Hematopoietic multipotent progenitor cell treated with erythropoietin and hydrocortisone succinate and interleukin-3 and kit ligand, for 17 days (in vitro differentiated cells): Measurements from ENCODE around the gene TM4SF1.

Source experiments
- DNase-seq: peaks from one replicate; pipeline ENCODE4 v3.0.0-alpha.2; 2015; ENCODE audit warnings: low spot score

TM4SF1 gene

DNA sequence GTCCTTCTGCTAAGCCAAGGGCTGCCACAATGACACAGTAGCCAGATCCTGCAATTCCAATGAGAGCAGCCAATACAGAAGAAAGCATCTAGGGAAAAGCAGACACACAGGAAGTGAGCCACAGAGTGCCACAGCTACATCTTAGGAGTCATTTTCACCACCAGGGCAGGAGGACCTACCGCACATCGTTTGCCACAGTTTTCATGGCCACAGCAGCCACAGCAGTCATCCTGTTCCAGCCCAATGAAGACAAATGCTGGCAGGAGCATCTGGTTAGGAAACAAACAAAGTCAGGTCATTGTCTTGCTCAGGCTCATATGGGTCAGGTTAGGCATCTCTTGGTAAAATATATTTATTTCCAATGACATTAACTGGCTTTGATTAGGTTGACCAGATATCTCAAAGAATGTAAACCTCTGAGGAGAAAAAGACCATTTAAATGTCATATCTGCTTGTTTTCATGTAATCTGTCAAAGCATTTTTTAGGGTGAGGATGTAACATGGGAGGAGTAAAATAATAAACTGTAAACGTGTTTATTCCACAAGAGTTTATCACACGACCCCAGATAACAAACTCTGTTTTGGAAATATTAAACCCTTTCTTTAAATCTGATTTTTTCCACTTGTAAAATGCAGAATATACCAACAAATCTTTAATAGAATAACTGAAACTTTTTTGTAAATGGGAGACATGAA, 1.8 kb downstream of the TM4SF1 start:
- no peak for DNase-seq

DNA sequence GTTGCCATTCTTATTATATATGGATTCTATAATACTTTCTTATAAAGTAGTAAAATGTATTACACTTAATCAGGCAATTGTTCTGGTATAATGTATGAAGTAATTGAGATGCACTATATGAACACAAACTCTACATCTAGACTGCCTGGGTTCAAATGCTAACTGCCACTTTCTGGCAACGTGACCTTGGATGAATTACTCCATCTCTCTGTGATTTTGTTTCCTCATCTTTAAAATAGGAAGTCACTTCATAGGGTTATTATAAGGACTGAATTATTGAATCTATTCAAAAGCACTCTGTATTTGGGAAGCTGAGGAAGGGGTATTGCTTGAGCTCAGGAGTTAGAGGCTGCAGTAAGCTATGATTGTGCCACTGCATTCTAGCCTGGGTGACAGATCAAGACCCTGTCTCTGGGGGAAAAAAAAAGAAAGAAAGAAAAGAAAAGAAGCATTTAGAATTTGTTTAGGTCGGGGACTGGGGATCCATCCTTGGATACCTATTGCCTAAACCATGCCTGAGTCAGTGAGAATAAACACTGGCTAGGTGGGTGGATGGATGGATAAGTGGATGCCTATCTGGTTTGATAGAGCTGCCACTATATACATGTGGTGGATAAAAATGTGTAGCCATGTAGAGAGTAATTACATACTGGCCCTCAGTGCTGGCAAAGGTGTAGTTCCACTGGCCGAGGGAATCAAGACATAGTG, 2.5 kb downstream of the TM4SF1 start:
- no peak for DNase-seq

DNA sequence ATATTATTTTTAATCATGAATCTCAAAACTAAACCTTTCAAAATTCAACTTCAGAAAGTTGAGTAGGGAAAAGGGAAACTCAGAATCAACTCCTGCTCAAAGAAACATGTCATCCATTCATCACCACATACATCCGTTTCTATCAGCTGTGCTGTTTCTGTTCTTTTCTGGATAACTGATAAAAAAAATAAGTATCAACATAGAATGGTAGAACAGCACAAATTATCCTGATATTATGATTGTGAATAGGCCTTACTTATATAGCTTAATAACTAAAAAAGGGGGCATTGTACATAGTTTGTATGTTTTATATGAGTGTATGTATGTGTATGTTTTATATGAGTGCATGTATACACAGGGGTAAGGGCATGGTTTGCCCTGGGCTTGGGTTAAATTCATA, 3.1 kb downstream of the TM4SF1 start:
- DNase-seq, result no peak

DNA sequence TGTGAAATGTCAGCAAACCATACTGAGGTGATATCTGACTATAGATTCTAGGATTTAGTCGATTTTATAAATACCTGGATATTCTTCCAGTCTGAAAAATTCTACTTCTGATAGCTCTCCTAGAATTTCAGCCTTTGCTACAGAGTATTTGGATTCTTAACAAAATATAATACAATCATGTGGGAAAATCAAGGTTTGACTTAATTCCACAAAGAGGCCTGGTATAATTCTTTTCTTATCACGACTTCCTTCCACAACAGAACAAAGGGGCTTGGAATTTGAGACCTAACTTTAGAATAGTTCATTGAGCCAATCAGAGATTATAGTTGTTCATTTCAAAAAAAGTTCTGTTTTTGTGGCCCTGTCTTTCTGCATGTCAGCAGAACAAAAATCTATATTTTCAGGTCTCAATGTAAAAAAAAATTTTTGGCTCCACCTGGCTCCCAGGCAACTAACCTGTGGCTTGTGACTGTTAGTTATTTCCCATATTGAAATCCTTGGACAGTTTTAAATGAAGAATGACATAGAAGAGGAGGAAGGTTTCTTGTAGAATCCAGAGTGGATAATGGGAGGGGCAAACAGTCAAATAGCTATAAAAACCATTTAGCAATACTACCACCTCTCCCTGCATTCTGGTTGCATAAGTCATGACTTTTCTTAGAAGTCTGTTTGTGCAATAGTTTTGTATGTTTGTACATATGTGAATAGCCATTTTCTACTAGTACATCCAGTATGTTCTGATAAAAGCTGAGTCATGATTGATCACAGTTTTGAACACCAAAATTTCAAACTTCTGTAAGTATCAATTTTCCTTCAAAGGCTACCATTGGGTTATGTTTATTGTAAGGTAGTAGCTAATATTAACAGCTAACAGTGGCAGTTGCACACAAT, 4.0 kb downstream of the TM4SF1 start:
- DNase-seq, result no peak

DNA sequence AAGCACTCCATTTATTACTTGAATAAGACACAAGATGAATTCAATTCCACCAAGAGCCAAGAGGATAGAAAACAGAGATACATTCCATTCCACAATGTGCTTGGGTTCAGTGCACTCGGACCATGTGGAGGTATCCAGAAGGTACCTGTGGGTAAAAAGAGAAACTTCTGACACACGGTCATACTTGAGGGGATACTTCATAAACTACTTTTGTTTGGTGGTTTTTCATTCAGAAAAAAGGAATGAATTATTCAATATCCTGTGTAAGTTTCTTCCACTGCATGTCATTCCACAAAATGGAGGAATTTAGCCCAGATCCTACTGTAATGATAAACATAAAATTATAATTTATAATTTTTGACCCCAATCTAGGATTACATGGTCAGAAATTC, 5.7 kb downstream of the TM4SF1 start:
- no peak for DNase-seq

DNA sequence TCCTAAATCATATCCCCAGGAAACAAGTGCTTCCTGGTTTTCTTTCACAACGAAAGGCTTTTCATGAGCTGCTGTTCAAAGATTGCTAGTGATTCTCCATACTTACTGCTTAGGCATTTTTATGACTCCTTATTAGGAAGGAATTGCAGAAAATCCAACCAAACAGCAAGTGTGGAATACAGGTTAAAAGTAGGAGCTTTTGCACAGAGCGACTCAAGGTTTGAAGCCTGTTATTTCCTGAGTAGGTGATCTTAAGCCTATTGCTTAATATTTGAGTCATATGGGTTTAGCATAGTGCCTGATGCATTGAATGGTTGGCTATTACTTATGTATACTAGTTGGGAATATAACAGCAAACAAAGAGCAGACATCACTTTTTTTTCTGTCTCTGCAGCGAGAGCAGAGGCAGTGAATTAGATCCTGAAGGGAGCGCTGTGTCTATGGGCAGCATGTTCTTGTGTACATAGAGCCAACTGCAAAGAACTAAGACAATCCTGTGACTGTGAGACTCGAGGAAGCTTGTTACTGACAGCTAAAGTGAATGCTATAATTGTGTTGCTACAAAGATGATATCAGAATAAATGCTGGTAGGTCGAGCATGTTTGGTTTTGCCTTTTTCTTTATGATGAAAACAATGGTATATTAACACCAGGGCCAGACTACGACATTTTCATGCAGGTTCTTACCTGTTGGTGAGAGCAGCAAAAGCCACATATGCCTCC, 6.3 kb downstream of the TM4SF1 start:
- no peak for DNase-seq

DNA sequence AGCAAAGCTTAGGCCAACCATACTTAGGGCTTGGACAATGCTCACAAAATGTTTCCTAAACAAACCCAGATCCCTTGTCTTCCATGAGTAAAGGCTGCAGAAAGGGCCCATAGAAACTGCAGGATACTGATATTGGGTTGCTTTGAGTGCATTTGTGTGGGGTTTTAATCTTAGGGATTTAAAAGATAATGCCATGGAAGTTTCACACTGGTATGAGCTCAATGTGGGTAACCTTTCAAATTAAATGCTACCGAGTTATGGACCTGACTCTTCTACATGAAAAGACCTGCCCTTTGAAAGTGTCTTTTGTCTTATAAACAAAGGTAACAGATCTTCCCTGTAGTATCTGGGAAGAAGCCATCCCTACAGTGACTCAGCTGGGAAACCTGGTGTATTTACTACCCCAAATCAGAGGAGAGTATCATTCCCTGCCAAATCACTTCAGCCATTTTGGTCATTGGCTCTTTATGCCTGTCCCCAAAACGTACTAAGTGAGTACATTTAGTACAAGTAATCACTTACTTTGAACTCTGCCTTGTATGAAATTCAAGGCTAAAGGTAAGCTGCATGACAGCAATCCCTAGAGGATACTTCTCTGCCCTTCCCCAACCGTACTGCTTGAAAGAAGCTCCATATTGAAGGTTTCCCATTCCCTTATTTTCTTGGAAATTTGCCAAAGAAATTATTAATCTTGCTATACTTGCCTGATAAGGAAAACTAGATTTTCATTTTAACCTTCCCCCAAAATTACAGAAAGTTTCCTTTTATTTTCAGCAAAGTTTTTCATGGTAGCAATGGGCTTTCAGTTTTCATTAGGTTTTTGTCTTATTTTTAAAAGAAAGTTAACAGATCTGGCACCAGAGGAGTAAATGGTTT, 7.2 kb downstream of the TM4SF1 start:
- no peak for DNase-seq

DNA sequence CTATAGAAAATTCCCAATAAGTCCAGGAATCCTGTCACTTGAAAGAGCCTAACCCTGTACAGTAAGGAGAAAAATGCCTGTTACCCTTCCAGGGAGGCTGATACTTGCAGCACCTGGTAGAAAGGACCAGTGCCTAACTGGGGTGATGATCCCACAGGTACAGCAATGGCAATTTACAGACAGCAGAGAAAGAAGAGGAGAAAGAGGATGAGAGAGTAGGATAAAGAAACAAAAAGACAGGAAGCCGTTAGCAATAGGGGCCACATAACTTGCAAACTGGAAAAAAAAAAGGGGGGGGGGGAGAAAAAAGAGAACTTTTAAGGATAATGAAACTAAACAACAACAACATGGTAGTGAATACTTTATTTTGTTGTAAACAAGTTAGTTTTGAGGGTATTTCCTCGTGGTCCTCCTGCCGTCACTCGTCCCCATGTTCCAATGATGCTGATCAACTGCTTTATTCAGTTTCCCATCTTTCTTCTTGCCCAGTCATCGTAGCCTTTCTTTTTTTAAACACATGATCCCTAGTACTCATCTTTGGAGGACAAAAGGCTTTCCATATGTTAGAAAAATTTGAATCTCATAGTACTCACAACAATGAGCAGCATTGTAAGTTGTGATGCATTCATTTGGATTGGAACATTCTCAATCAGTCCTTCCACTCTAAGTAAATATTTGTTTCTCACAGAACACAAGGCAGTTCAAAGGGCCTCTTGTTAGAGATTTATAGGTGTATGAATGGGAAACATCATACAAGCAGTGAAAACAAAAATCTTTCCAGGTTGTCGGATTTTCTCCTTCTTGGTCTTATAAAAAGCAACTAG, 8.6 kb downstream of the TM4SF1 start:
- no peak for DNase-seq

DNA sequence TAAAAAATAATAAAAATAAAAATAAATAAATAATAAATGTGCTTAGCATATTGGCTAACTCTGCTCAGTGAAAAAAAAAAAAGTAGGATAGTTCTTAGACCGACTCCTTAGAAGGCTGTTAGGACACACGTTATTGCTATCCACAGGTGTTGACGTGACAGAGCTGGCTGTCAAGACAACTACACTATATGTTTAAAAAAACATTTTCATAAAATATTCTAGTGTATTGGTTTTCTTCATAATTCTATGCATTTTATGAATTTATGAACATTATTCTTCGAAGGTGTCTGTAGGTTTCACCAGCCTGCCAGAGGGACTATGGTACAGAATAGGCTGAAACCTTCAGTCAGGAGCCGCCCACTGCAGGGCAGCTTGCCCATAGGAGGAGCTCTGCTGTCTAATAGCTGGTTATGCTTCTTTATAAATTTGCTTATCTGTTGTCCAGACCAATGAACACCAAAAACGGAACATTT, 9.2 kb downstream of the TM4SF1 start:
- no peak for DNase-seq

DNA sequence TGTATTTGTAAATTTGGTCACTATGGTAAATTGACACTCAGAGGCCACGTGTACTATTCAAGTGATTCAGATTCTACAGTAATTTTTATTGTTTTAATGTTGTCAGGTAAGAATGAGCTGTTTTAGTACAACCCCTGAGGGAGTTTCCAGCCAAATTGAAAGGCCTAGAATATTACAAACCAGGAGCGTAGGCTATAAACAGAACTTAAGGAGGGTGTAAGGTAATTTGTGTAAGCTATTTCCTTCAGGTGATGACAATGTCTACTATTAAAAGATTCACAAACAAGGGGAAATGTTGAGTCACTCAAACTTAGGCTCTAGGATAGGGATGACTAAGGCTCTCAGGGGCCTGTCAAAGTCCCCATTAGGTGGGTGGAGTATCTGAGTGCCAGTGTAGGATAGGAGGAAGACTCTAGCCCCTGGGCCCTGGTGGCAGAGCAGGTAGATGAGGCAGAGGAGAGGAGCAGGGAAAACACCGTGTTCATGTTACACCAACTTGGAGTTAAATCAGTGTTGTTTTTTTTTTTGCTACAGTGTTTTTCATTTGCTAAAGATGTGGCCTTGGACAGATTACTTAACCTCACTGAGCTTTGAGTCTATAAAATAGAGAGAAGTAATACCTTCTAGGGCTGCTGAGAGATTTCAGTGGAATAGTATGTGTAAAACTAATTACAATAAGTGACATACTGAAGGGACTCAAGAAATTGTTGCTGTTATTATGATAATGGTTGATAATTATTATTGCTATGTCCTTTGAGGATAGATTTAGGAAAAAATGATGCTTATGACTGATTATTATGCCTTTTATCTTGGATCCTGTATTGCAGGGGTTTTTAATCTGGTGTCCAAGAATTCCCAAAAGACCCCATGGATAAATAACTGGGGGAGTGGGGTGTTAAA, 10.3 kb downstream of the TM4SF1 start:
- no peak for DNase-seq

DNA sequence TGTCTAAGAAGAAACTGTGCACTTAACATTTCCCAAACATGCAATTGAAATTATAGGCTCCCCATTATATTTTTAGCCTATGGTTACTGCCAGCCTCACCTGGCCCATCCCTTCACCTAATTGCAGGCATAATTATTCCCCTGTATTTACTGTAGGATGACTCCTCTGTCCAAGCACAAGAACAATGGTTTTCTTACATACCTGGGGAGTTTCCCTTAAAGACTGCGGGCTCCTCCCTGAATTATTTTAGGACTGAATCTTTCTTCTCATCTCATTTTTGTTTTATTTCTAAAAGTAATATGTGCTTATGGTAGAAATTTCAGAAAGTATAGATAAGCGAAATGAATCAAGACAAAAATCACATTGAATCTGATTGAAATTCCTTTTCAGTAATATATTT, 11.4 kb downstream of the TM4SF1 start:
- no peak for DNase-seq

DNA sequence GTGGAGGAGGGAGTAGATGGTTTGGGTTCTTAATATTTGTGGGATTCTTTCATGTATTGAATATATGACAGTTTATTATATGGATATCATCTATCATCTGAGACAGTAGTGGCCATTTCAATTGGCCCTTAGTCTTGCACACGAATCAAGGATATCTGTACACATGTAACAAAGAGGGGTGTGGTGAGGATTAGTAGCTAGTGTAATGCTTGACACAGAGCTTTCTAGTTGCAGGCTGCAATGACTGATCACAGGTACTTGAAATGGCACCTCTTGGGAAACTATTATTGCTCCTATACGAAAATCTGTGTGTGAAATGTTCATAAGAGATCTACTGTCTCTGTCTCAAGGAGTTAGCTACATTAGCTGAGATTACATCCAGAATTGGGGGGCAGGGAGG, 12.8 kb downstream of the TM4SF1 start:
- no peak for DNase-seq

DNA sequence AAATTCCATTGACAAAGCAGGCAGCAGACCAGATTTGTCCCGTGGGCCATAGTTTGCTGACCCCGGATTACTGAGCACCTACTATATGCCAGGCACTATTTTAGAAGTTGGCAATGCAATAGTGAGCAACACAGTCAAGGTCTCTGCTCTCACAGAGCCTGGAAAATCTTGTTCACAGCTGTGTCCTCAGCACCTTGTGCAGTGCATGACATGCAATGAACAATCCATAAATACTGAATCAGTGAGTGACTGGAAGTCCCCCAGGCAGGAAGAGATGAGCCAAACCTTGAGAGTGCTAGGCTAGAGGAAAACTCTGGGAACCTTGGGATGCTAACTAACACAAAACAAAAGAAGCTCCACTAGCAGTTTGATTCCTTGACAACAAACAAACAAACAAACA, 14.4 kb downstream of the TM4SF1 start:
- no peak for DNase-seq

DNA sequence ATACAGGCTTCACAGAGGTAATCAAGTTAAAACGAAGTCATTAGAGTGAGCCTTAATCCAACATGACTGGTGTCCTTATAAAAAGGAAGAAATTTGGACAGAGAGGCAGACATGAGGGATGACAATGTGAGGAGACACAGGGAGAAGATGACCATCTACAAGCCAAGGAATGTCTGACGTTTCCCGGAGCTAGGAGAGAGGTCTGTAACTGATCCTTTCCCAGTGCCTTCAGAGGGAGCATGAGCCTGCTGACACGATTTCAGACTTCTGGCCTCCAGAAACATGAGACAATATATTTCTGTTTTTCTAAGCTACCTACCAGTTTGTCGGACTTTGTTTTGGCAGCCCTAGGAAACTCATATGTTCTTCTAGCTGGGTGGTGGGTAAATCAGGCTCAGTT, 15.1 kb downstream of the TM4SF1 start:
- DNase-seq, result no peak

DNA sequence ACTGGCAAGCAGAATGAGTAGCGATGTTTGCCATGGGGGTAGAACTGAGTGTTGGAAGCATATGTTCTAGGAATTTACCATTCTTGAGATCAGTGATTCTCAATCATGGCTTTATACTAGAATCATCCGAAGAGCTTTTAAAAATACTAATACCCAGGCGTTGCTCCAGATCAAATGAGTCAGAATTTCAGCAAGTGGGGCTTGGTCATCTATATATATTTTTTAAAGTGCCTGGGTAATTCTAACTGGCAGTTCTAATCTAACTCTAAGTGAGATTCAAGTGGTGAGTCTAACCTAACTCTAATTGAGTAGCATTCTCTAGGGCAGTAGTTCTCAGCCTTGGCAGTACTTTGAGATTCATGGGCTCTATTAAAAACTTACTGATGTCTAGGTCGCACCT, 20.8 kb downstream of the TM4SF1 start:
- no peak for DNase-seq

DNA sequence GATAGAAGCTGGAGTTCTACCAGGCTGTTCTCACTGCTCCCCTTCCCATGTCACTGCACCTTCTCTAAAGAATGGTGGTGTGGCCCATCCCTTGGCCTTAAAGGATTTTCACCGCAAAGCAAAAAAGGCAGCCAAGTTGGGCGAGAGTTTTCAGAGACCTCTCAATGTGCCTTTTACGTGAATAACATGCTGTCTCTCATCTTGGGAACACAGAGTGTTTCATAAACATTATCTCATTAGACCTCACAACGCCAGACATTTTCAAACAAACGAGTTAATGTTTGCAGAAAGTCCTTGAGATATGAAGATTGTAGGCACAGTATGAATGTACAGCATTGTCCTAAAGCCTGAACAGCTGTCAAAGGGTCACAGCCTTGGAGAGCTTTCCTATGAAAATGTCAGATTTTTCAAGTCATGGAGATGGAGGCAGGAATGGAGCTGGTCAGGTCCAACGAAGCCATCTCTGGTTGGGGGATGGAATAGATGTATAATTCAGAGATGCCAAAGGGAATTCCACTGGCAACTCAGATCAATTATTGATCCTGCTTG, 21.3 kb downstream of the TM4SF1 start:
- DNase-seq, result no peak

DNA sequence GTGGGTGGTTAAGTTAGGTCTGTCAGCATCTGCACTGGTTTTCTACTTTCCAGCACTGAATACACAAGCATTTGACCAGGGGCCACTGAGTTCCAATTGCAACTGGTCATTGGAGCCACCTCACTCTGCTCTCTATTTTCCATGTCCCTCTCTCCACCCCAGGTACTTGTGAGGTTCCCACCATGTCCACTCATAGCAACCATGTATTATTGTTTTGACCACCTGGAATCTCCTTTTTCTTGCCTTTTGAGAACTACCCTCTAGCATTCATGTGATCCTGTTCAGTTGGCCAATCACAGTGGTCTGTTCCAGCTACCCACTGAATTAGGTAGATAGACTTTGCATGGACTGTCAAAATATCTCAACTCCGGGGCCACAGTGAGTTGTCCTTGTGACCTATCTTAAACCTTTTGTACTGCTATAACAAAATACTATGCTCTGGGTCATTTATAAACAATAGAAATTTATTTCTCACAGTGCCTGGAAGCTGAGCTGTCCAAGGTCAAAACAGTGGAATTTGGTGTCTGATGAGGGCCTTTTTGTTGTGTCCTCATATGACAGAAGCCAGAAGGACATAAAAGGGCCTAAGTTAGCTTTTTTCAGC, 23.8 kb downstream of the TM4SF1 start:
- DNase-seq, result no peak

DNA sequence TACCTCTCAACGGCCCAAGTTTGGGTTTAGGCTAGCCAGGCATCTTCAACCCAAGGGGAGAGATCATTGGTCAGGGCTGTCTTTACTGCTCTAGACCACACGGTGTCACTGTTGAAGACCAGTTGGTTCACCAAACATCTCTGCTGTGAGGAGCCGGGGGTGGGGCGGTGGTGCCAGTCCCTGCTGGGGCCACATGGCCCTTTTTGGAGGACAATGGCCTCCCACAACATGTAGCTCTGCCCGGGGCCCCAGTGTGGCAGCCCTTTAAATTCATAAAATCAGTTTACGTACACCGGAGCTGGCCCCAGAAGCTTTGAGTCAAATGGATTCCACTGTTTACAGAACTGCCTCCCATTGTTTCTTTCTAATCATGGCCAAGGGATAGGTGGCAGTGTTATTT, 24.9 kb downstream of the TM4SF1 start:
- DNase-seq, result no peak

DNA sequence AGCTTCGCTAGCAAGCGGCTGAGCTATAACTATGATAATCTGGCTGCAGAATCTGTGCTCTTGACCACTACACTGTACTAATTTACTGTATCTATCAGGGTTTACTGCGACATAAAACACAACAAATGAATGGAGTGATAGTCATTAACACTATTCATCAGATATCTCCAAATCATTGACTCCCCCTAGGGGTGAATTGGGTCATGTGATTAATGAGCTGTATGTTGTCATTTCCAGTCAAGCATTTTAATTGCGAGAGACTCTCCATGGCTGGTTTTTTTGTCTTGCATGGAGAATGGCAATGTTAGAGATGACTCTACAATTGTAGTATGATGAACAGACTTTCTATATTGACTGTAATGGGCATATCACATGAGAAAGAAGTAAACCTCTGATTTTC, 33.5 kb downstream of the TM4SF1 start:
- DNase-seq, result no peak
